K562 (cell line): ENCODE results near the gene PTGES3L.

Source experiments
- CEBPB ChIP-seq: fragments of 450-650 bp; IDR thresholded peaks from 2 replicates; pipeline ENCODE4 v1.6.1; 2016; ENCODE audit warnings: missing genetic modification characterization, missing compliant biosample characterization
- CHD4 ChIP-seq: fragments of 200-600 bp; sonication (generic); IDR thresholded peaks from 3 replicates; pipeline ENCODE4 v1.6.1; 2012; ENCODE audit warnings: low read depth, mild to moderate bottlenecking, mixed read lengths, low read length, inconsistent platforms; ENCODE audit not compliant: insufficient read depth, insufficient replicate concordance, poor library complexity, severe bottlenecking
- FOSL1 ChIP-seq: fragments of 200-800 bp; sonication (Bioruptor generic); conservative IDR thresholded peaks from 2 replicates; pipeline ENCODE4 v1.6.1; 2016; ENCODE audit warnings: missing genetic modification characterization, missing compliant biosample characterization
- KLF1 ChIP-seq: fragments of 450-650 bp; IDR thresholded peaks from 2 replicates; pipeline ENCODE4 v1.6.1; 2016; ENCODE audit warnings: missing genetic modification characterization, missing compliant biosample characterization
- LARP7 ChIP-seq: fragments of 450-650 bp; IDR thresholded peaks from 2 replicates; pipeline ENCODE4 v1.6.1; 2016
- MXI1 ChIP-seq: IDR thresholded peaks from 2 replicates; pipeline ENCODE4 v1.6.1; 2011; ENCODE audit warnings: low read depth, mild to moderate bottlenecking, improper control_type of control experiment, low read length
- NCOA1 ChIP-seq: fragments of 450-650 bp; IDR thresholded peaks from 2 replicates; pipeline ENCODE4 v1.6.1; 2016; ENCODE audit warnings: low read depth
- NONO ChIP-seq, 2 experiments: fragments of 200-400 bp in 1 of 2; fragments of 450-650 bp in 1 of 2; formaldehyde crosslinking in 1 of 2; IDR thresholded peaks; 2 replicates each; pipeline ENCODE4 v1.6.1; 2017; ENCODE audit warnings: low read depth in 2 of 2, mild to moderate bottlenecking in 2 of 2, moderate library complexity in 2 of 2, low read length in 1 of 2
- PYGO2 ChIP-seq: fragments of 450-650 bp; IDR thresholded peaks from 2 replicates; pipeline ENCODE4 v1.6.1; 2016; ENCODE audit warnings: mild to moderate bottlenecking, missing genetic modification characterization, moderate library complexity, missing compliant biosample characterization
- TSC22D4 ChIP-seq: fragments of 450-650 bp; IDR thresholded peaks from 2 replicates; pipeline ENCODE4 v1.6.1; 2016; ENCODE audit warnings: missing genetic modification characterization, missing biosample characterization, control low read depth
- ZNF354B ChIP-seq: fragments of 250-450 bp; sonication (Bioruptor Pico); IDR thresholded peaks from 2 replicates; pipeline ENCODE4 v1.4.0; 2020

- no peak for TF ChIP-seq NCOA1
- TF ChIP-seq ZNF354B (CRISPR knock-in tag): no peak
- no peak for TF ChIP-seq CHD4
- TF ChIP-seq KLF1 (tag): no peak
- no peak for TF ChIP-seq LARP7
- TF ChIP-seq PYGO2 (tag): no peak
- no peak for TF ChIP-seq CEBPB (tag)
- TF ChIP-seq MXI1: no peak
- no peak for TF ChIP-seq FOSL1
- TF ChIP-seq TSC22D4 (tag): no peak
- no peak for TF ChIP-seq NONO (IDR thresholded peaks at IDR 0.05; ENCODE audit: low read depth in 2 of 2, low read length in 1 of 2)
These were observed 32.0 kb upstream of the PTGES3L start for GRCh38 chr17:43011728-43012472.
